ENCODE measurements around the gene TRMT61A. TPM values are rescaled to one million over a fixed set of nuclear protein-coding genes. Genes with fewer than 3 reads are reported as not detected.

The TRMT61A gene
- total and polyA plus RNA-seq, 2 of the 13 experiments (the other 11 are each of a cell fraction or from before 2014, with no cell fraction given), result 6.5 to 13.6 TPM

- no peak for TF ChIP-seq MLXIP (CRISPR knock-in tag; IDR thresholded peaks at IDR 0.05; ENCODE audit: borderline replicate concordance)
- TF ChIP-seq DPF2 (CRISPR knock-in tag; IDR thresholded peaks at IDR 0.05; ENCODE audit: borderline replicate concordance, low read depth), result no peak
- TF ChIP-seq MIER3 (CRISPR knock-in tag; IDR thresholded peaks at IDR 0.05; ENCODE audit: borderline replicate concordance), result no peak
- TF ChIP-seq ZNF101 (CRISPR knock-in tag; IDR thresholded peaks at IDR 0.05; ENCODE audit: borderline replicate concordance, low read depth), result no peak
- no peak for TF ChIP-seq ZC3H4 (CRISPR knock-in tag; IDR thresholded peaks at IDR 0.05; ENCODE audit: borderline replicate concordance)
- no peak for TF ChIP-seq ZNF33A (CRISPR knock-in tag; IDR thresholded peaks at IDR 0.05; ENCODE audit: borderline replicate concordance)
These were observed 5.4 kb upstream of the TRMT61A start (continued) for GRCh38 chr14:103523575-103523954.

GRCh38 chr14:103524002-103524935 is 4.7 kb upstream of the TRMT61A start:
- DNase-seq (ENCODE audit: low spot score), result no peak
- 52% methylated on average over 6 of the region's 12 CpGs for WGBS (ENCODE audit: low lambda C conversion rate)
- in situ Hi-C loops (cut with HindIII; ENCODE audit: extremely low pct_ligation_motif_present, low pct_unique_long_range_greater_than_20kb), result no loop called here
- CTCF ChIA-PET (ENCODE audit: low intra/inter-chr PET ratio, low total read pairs), result no interaction called here
- no peaks in the 10 kb centered on the region for H4K20me1 ChIP-seq (ENCODE audit: insufficient read depth, low read length)
- POLR2A ChIA-PET, result interaction anchor here (1.6 kb wide), 1 partner anchor 18 kb away, joined by 3 read pairs; no protein-coding TSS in a partner anchor
- ATAC-seq, result no peak
- FAIRE-seq, result no peak
- intact Hi-C loops (cut with micrococcal nuclease; ENCODE audit: unreplicated experiment), result loop anchor here (2.0 kb wide), 1 partner anchor 19 kb away; no protein-coding TSS in a partner anchor
- peaks cover 0 to 10% of the 10 kb centered on the region in 2 experiments; a peak in 3 of 5 replicates for H3K36me3 ChIP-seq (replicated peaks in 1 of 2; ENCODE audit: control insufficient read depth in 1 of 2, insufficient read depth in 2 of 2, low read length in 2 of 2)
- H3K4me3 ChIP-seq (replicated peaks in 1 of 3; ENCODE audit: insufficient read depth in 1 of 3, low read depth in 2 of 3, low read length in 3 of 3), result peak overlapping the region; percentile 32 to 51 (median 43); a peak in 5 of 6 replicates
- H3K9me3 ChIP-seq (ENCODE audit: low read length), result no peaks in the 10 kb centered on the region
- H3K79me2 ChIP-seq (ENCODE audit: insufficient read depth, low read length), result peaks cover 14% of the 10 kb centered on the region
- peak overlapping the region; percentile 53 for H3K9ac ChIP-seq (ENCODE audit: insufficient read depth, low read depth, low read length)
- H3K4me2 ChIP-seq (ENCODE audit: low read depth, low read length), result peak overlapping the region; percentile 78
- peaks cover 57% of the 10 kb centered on the region for H3K4me1 ChIP-seq (ENCODE audit: insufficient read depth, low read length)
- no peaks in the 10 kb centered on the region; a peak in 1 of 5 replicates for H3K27me3 ChIP-seq (ENCODE audit: control insufficient read depth in 1 of 2, insufficient read depth in 2 of 2, low read length in 2 of 2)
- H3K27ac ChIP-seq (ENCODE audit: extremely low read length, insufficient read depth, low read length), result peak overlapping the region; percentile 89
- no peak overlapping the region for H2AFZ ChIP-seq (ENCODE audit: low read length)
- no TSS peak for BruUV-seq (replicated peaks)
- no peak for TF ChIP-seq GABPA (IDR thresholded peaks at IDR 0.05; ENCODE audit: low read depth, low read length)
- no peak for TF ChIP-seq GABPA (CRISPR knock-in tag; IDR thresholded peaks at IDR 0.05; ENCODE audit: low read depth)
- 0 out of 2 replicates have a peak, but pooled peaks have one; percentile 26 for TF ChIP-seq BRD4 (CRISPR knock-in tag; IDR thresholded peaks at IDR 0.05)
- TF ChIP-seq MEIS2 (CRISPR knock-in tag; IDR thresholded peaks at IDR 0.05), result no peak
- no peak for TF ChIP-seq ATF4 (CRISPR knock-in tag; IDR thresholded peaks at IDR 0.05)
- TF ChIP-seq CEBPB (IDR thresholded peaks at IDR 0.05; ENCODE audit: borderline replicate concordance, low read depth, low read length), result no peak
- TF ChIP-seq ZNF788 (CRISPR knock-in tag; IDR thresholded peaks at IDR 0.05; ENCODE audit: borderline replicate concordance), result no peak
- TF ChIP-seq ZNF780A (CRISPR knock-in tag; IDR thresholded peaks at IDR 0.05), result no peak
- no peak for TF ChIP-seq NCOA1 (CRISPR knock-in tag; IDR thresholded peaks at IDR 0.05)
- TF ChIP-seq ZC3H4 (CRISPR knock-in tag; IDR thresholded peaks at IDR 0.05; ENCODE audit: borderline replicate concordance), result no peak
- no peak for TF ChIP-seq CC2D1A (CRISPR knock-in tag; IDR thresholded peaks at IDR 0.05)
